HG02943 (cell line): ENCODE measurements around the gene FNDC10.

Experiments used
- ATAC-seq: cut with Tn5 transposase; IDR thresholded peaks from one replicate; pipeline ENCODE4 v1.9.1; 2021; ENCODE audit warnings: mild to moderate bottlenecking, low read depth, moderate library complexity; ENCODE audit not compliant: unreplicated experiment

FNDC10 gene

GRCh38 chr1:1551524-1552262, 48.2 kb downstream of the FNDC10 start:
- ATAC-seq: no peak

GRCh38 chr1:1550591-1551432, 49.1 kb downstream of the FNDC10 start:
- ATAC-seq: no peak

GRCh38 chr1:1550087-1550486, 49.8 kb downstream of the FNDC10 start:
- no peak for ATAC-seq

GRCh38 chr1:1548591-1548990, 51.3 kb downstream of the FNDC10 start:
- ATAC-seq: no peak
